NCI-H345 treated with DMSO at 0.1 percent for 48 hours (cell line): ENCODE measurements around the gene CAMK1D.

Experiments
- DNase-seq: peaks from one replicate; lab custom pipeline; 2025; ENCODE audit not compliant: unreplicated experiment; lab: John Stamatoyannopoulos, UW

Gene CAMK1D

GRCh38 chr10:12369982-12370381 is 20.6 kb downstream of the CAMK1D start:
- DNase-seq: no peak

DNA sequence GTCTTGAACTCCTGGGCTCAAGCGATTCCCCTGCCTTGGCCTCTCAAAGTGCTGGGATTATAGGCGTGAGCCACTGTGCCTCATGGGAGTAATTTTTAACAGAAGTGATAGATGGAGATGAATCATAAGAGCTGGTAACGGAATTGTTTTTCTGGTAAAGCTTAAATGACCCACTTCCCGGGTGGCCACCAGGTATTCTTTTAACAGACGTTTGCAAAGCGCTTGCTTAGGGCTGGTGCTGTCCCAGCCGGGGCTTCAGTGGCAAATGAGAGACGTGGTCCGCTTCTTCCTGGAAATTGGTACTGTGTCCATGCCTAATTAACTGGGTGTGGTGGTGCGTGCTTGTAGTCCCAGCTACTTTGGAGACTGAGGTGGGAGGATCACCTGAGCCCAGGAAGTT is 23.5 kb downstream of the CAMK1D start:
- DNase-seq: no peak

DNA sequence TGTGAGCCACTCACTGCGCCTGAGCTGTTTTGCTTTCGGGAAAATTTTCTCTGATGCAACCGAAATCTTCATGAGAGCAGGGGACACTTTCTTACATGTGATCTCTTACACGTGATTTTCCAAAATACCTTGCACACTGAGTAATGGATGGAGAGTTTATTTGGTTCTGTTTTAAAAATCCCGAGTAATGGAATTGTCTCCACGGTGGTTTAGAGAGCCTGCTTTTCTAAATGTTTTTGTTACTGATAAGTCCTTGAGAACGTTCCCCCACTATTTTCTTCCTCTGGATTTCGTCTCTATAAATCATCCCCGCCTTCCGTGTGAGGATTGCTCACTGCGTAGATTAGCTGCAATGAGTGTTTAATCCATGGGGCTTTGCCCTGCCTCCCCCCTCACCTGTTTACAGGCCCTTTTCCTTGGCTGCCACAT is 25.7 kb downstream of the CAMK1D start:
- no peak for DNase-seq

GRCh38 chr10:12376211-12376610 is 26.9 kb downstream of the CAMK1D start:
- DNase-seq: no peak

GRCh38 chr10:12377658-12378290 is 28.4 kb downstream of the CAMK1D start:
- DNase-seq: no peak

DNA sequence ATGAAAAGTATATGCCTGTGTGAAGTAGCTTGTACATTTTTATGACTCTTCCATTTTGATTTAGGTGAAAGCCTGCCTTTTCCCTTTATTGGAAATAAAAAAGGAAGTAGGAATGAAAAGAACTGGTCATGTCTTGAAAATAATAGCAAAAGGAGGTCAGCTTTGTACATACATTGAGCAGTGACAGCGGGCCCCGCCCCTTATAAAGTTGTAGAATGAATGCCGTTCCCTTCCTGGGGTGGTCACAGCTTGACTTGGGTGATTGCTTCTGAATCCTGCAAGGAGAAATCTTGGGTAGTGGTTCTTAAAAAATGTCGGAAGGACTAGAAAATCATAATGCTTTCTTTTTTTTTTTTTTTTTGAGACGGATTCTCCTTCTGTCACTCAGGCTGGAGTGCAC is 31.7 kb downstream of the CAMK1D start:
- DNase-seq: no peak

DNA sequence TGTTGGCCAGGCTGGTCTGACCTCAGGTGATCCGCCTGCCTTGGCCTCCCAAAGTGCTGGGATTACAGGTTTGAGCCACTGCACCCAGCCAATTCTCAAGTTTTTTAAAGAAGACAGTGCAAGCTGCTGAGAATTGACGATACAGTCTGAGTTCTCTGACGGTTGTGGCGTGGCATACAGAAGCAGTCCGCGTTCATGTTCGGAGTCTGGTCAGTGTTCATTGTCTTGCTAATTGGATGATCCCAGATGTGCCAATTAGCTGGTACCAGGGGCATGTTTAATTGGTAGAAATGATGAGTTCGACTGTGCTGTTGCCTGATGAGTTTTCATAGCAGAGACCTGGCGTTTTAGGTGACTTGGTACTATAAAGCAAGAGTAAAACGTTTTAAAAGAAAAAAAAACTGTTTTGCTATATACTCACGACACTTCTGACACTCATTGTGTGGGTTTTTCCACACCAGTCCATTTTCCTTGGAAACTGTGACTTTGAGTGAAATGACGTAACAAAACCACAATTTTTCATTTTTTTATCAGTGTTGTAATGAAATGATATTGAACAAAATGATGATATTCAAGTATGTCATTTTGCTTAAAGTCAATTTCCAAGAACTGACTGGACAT is 32.3 kb downstream of the CAMK1D start:
- no peak for DNase-seq

DNA sequence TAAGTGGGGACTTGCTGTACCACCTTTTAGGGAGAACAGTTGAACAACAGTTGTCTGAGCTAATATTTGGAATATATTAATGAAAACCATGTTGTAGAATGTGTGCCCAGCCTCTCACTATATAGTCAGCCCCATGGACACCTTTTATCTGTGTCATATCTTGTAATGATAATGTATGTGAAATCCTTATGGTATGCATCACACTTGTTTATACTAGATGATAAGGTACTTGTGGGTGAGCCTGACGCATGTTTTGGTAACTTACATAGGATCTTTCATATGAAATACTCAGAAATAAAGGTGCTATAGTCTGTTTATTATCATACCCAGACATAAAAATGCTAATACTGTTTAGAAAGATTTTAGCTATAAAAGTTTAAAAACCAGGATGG is 32.8 kb downstream of the CAMK1D start:
- DNase-seq: no peak

DNA sequence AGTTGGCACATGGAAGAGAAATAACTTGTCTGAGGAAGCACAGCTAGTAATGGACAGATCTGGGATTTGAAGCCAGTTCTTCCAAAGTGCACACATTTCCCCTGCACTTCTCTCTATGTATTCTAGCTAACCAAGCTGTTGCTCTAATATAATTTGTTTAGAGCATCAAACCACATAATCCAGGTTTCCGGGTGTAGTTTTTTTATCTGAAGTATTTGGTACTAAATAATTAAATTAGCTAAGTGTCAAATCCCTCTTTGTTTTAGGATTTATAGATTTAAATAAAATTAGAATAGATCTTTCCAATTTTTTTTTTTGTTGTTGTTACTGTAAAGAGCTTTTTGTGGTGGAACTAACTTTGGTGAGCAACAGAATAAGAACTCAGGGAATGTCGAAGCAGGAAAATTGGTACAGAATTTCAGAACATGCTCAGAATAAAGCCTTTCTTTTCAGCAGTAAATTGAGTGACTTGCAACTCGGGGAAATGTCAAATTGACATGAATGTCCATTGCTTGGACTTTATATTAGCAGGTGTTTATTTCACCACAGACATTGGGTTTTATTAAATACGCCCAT is 33.7 kb downstream of the CAMK1D start:
- no peak for DNase-seq

- DNase-seq: no peak
These were observed 35.6 kb downstream of the CAMK1D start for GRCh38 chr10:12384906-12385305.

DNA sequence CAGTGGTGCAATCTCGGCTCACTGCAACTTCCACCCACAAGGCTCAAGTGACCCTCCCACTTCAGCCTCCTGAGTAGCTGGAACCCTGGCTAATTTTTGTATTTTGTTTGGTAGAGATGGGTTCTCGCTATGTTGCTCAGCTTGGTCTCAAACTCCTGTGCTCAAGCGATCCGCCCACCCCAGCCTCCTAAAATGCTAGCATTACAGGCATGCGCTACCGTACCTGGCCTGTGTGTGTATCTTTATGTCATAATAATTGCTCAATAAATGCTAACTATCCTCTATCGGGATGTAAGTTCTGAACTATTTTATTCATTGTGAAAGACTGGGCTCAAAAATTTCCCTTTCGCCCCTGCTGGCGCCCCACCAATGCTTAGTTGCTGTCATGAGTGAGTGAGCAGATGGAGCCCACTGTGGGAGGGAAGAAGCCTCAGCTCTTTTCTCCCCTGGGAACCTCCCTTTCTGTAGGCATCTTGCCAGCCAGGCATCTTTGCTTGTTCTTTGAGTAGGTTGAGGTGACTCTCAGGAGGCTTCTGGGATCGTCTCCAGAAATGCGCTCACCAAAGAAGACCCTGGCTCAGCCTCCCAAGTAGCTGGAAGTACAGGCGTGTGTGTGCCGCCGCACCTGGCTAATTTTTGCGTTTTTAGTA is 38.3 kb downstream of the CAMK1D start:
- DNase-seq: no peak

GRCh38 chr10:12388671-12389070 is 39.3 kb downstream of the CAMK1D start:
- no peak for DNase-seq

GRCh38 chr10:12389154-12389734 is 39.9 kb downstream of the CAMK1D start:
- DNase-seq: no peak

- no peak for DNase-seq
These were observed 41.4 kb downstream of the CAMK1D start for GRCh38 chr10:12390733-12391132.

DNA sequence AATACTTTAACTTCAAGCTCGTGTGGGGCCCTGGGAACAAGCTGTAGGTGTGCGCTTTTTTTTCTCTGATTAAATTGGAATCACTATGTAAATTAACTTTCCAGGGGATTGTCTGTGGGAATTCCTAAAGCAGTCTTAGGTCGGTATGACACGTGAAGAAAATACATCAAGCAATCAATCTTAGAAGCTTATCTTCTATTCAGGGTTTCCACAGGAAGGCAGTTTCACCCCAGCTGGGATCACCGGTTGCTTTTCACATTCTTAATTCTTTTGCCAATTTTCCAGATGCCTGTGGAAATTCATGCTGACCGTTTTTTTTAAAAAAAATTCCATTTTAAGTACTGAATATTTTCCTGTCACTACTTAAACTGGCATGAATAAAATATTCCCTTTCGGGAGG is 41.9 kb downstream of the CAMK1D start:
- DNase-seq: no peak

- DNase-seq: no peak
These were observed 44.5 kb downstream of the CAMK1D start for GRCh38 chr10:12393831-12394230.

- no peak for DNase-seq
These were observed 45.1 kb downstream of the CAMK1D start for GRCh38 chr10:12394241-12395033.

DNA sequence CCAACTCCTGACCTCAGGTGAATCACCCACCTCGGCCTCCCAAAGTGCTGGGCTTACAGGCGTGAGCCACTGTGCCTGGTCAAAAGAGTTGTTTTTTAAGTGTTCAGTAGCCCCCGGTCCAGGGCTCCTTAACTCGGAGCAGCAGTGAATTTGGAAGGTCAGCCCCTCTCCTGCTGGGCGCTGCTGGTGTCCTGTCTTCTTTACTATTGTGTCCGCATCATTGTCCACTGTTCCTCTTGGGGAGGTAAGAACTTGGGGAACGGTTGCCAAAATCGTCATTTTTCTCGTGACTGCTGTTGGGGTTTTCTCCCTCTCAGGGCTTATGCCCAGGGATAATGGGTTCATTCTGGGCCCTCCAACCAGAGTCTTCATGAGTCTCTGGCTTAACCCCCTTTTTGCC is 46.7 kb downstream of the CAMK1D start:
- DNase-seq: no peak

- DNase-seq: no peak
These were observed 47.2 kb downstream of the CAMK1D start for GRCh38 chr10:12396567-12396966.

DNA sequence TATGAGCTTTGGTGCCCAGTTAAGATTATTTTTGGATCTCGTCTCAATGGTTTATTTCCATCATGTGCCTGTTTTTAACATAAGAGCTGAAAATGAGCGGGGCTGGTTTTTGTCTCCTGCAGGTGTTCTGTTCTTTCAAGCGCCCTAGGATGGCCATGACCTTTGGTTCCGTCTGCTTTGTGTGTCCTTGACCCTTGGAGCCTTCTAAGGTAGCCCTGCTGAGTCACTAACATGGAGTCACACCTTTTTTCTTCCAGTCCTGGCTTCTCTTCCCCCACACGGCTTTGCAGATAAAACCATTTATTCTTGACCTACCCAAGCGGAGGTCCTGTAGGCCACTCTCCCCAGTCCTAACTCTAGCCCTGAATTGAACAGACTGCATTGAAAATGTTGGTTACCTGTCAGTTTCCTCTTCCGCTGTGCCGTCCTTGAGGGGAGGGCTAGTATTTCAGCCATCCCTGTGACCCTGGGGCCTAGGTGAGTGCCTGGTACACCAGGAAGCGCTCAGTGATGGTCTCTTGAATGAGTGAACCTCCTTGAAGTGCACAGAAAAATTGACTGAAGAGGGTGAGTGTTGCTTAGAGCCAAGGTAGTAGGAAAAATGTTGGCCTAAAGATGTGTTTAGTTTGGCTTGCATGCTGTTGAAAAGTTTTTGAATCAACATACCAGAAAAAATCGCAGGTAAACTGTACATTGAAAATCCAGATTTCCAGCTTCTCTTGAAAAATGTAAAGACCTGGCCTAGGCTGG is 48.0 kb downstream of the CAMK1D start:
- no peak for DNase-seq
